PFSK-1 (cell line): ENCODE data around the gene GRIN1.

Source experiments
- POLR2AphosphoS5 ChIP-seq: IDR thresholded peaks from 2 replicates; pipeline ENCODE4 v1.6.1; 2012; ENCODE audit warnings: low read depth, mild to moderate bottlenecking, control low read depth, low read length, moderate library complexity
- REST ChIP-seq, 2 experiments: IDR thresholded peaks; 2 replicates each; pipeline versions ENCODE4 v1.6.1 to v1.8.0; 2011 to 2012; ENCODE audit warnings: low read depth in 2 of 2, low read length in 2 of 2, control low read depth in 1 of 2, inconsistent platforms in 1 of 2, mild to moderate bottlenecking in 1 of 2, moderate library complexity in 1 of 2; ENCODE audit not compliant: insufficient read depth in 1 of 2

GRCh38 chr9:137159105-137160053, 20.4 kb downstream of the GRIN1 start:
- TF ChIP-seq REST (IDR thresholded peaks at IDR 0.05; ENCODE audit: insufficient read depth in 1 of 2, low read depth in 2 of 2, low read length in 2 of 2) (no peak), POLR2AphosphoS5 (no peak)
